ENCODE data around the gene SPA17. TPM values are rescaled to one million over a fixed set of nuclear protein-coding genes. Genes with fewer than 3 reads are reported as not detected.

SPA17 gene
- total and polyA plus RNA-seq, 9 of the 15 experiments (the other 6 are each of a cell fraction or from before 2014, with no cell fraction given), result 6.0 to 19.5 (median 12.6) TPM

DNA sequence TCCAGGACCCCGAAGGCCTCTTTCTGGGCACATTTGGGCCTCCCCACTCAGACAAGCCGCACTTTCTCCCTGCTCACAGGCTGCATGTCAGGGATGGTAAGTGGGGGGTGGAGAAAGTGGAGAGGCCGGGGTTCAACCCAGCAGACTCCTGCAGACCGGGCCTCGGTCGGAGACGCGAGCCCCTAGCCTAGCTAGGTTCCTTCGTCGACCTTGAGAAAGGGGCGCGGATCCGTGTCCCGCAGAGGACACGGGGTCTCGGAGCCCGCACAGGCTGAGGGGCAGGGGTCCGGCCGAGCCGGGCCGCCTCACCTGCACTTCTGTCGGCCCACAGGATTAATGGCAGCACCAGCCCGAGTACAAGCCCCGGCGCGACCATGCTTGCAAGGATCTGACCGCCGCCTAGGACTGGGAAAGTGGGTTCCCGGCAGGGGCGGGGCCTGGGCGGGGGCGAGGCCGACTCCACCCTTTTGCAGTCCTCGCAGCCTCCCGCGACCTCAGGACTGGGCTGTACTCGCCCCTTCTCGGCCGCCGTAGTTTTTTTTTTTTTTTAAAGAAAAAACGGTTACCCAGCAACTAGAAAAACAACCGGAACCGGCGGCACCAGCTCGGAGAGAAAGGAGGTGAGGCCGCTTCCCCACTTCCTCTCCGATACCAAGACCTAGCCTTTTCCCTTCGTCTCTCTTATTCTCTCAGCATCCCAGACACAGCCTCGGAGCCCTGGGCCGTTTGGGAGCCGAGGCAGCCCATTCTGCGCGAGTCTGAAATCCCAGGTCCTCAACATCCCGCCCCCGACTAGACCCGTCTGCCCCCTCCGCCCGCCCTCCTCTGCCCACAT lies at the start of gene SPA17, which contains the start of gene SIAE (continued):
- TF ChIP-seq MBD2 (IDR thresholded peaks at IDR 0.05; ENCODE audit: borderline replicate concordance, low read depth), result peak; percentile 41; the same call in 1 of the 2 replicates
- TF ChIP-seq ZBTB17 (CRISPR knock-in tag; IDR thresholded peaks at IDR 0.05), result peak; percentile 38; the same call in 1 of the 2 replicates
- TF ChIP-seq MTA3 (IDR thresholded peaks at IDR 0.05; ENCODE audit: borderline replicate concordance), result peak; percentile 96
- TF ChIP-seq BCL6 (CRISPR knock-in tag; IDR thresholded peaks at IDR 0.05), result no peak
- peak; percentile 89 for TF ChIP-seq SPI1 (IDR thresholded peaks at IDR 0.05; ENCODE audit: borderline replicate concordance, low read depth, low read length)
- peak; percentile 83 for TF ChIP-seq TBP (optimal IDR thresholded peaks at IDR 0.05; ENCODE audit: low read depth, low read length)
- TF ChIP-seq SMARCE1 (IDR thresholded peaks at IDR 0.05), result 0 out of 2 replicates have a peak, but pooled peaks have one; percentile 16
- TF ChIP-seq, protein P1, sequence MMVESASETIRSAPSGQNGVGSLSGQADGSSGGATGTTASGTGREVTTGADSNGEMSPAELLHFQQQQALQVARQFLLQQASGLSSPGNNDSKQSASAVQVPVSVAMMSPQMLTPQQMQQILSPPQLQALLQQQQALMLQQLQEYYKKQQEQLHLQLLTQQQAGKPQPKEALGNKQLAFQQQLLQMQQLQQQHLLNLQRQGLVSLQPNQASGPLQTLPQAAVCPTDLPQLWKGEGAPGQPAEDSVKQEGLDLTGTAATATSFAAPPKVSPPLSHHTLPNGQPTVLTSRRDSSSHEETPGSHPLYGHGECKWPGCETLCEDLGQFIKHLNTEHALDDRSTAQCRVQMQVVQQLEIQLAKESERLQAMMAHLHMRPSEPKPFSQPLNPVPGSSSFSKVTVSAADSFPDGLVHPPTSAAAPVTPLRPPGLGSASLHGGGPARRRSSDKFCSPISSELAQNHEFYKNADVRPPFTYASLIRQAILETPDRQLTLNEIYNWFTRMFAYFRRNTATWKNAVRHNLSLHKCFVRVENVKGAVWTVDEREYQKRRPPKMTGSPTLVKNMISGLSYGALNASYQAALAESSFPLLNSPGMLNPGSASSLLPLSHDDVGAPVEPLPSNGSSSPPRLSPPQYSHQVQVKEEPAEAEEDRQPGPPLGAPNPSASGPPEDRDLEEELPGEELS (CRISPR knock-in tag; IDR thresholded peaks at IDR 0.05; ENCODE audit: borderline replicate concordance), result peak; percentile 51; the same call in 1 of the 2 replicates
- TF ChIP-seq SIN3A (IDR thresholded peaks at IDR 0.05; ENCODE audit: borderline replicate concordance in 2 of 2, control insufficient read depth in 1 of 2, low read depth in 2 of 2, low read length in 2 of 2), result peak; percentile 39 to 46; a peak in 2 of 4 replicates
- TF ChIP-seq YY1 (IDR thresholded peaks at IDR 0.05; ENCODE audit: borderline replicate concordance in 1 of 3, control insufficient read depth in 1 of 3, extremely low read depth in 1 of 3, insufficient read depth in 3 of 3, insufficient read length in 1 of 3, insufficient replicate concordance in 2 of 3, low read depth in 1 of 3, low read length in 2 of 3), result peak in 2 of 3 experiments; percentile 61 to 69
- TF ChIP-seq ZNF395 (CRISPR knock-in tag; IDR thresholded peaks at IDR 0.05), result peak; percentile 72
- TF ChIP-seq CHD2 (IDR thresholded peaks at IDR 0.05; ENCODE audit: low read depth, low read length), result peak; percentile 79; the same call in 1 of the 2 replicates
- TF ChIP-seq, protein P2, sequence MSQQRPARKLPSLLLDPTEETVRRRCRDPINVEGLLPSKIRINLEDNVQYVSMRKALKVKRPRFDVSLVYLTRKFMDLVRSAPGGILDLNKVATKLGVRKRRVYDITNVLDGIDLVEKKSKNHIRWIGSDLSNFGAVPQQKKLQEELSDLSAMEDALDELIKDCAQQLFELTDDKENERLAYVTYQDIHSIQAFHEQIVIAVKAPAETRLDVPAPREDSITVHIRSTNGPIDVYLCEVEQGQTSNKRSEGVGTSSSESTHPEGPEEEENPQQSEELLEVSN (IDR thresholded peaks at IDR 0.05; ENCODE audit: borderline replicate concordance in 1 of 2, extremely low read depth in 1 of 2, insufficient read depth in 1 of 2, insufficient read length in 1 of 2, low read depth in 1 of 2, low read length in 1 of 2, poor library complexity in 1 of 2, severe bottlenecking in 1 of 2), result peak; percentile 30 to 71
- TF ChIP-seq NFXL1 (CRISPR knock-in tag; IDR thresholded peaks at IDR 0.05), result no peak
- peak; percentile 84 for TF ChIP-seq SUPT5H (IDR thresholded peaks at IDR 0.05)

All from K562 (cell line).